IMR-90 (cell line): ENCODE measurements around the gene TTC39B. TPM values are rescaled to one million over a fixed set of nuclear protein-coding genes. Genes with fewer than 3 reads are reported as not detected.

ENCODE experiments used
- ATAC-seq: fragments of 200-7000 bp; cut with Tn5 transposase; 2 replicates; pipeline ENCODE4 v1.9.1; 2020; ENCODE audit warnings: low read depth, mild to moderate bottlenecking, moderate library complexity
- BruUV-seq: library from RNA; stranded (reverse); fragments of 400-500 nt; replicated peaks from 2 replicates; lab custom pipeline; 2021; lab: Mats Ljungman, UMichigan
- CTCF ChIA-PET: fragments of 300-600 bp; formaldehyde crosslinking; extraction: SDS; loops from one replicate; lab custom pipeline; 2021; ENCODE audit warnings: antibody characterized with exemption; lab: Yijun Ruan, JAX
- POLR2A ChIA-PET: fragments of 300-600 bp; sonication (Branson Sonifier 250); formaldehyde crosslinking; loops from one replicate; lab custom pipeline; 2022; ENCODE audit warnings: antibody characterized with exemption; ENCODE audit not compliant: unreplicated experiment; lab: Charles Lee
- DNase-seq: peaks from one replicate; pipeline ENCODE4 v3.0.0; 2013
- H2AFZ ChIP-seq: replicated peaks from 2 replicates; pipeline ENCODE3; 2013; ENCODE audit warnings: low read length, mild to moderate bottlenecking; ENCODE audit not compliant: poor library complexity
- H2AK5ac ChIP-seq: 2 replicates; pipeline ENCODE4 v1.6.1; 2013; ENCODE audit warnings: low read depth, low read length, inconsistent platforms
- H2AK9ac ChIP-seq: replicated peaks from 2 replicates; pipeline ENCODE3; 2013; ENCODE audit warnings: mild to moderate bottlenecking, low read depth, low read length, moderate library complexity; ENCODE audit not compliant: poor library complexity
- H2BK120ac ChIP-seq: 2 replicates; pipeline ENCODE4 v1.6.1; 2013; ENCODE audit warnings: low read depth, low read length, inconsistent platforms
- H2BK15ac ChIP-seq: 3 replicates; pipeline ENCODE4 v1.6.1; 2013; ENCODE audit warnings: low read depth, low read length, inconsistent platforms
- H2BK20ac ChIP-seq: 2 replicates; pipeline ENCODE4 v1.6.1; 2013; ENCODE audit warnings: low read depth, mild to moderate bottlenecking, inconsistent platforms, low read length, moderate library complexity
- H2BK5ac ChIP-seq: 2 replicates; pipeline ENCODE4 v1.6.1; 2013; ENCODE audit warnings: mild to moderate bottlenecking, low read depth, low read length, inconsistent platforms; ENCODE audit not compliant: poor library complexity, severe bottlenecking
- H3K14ac ChIP-seq: replicated peaks from 2 replicates; pipeline ENCODE4 v1.6.1; 2013; ENCODE audit warnings: low read depth, low read length, inconsistent platforms
- H3K18ac ChIP-seq: 2 replicates; pipeline ENCODE4 v1.6.1; 2013; ENCODE audit warnings: low read depth, low read length, control low read depth
- H3K23ac ChIP-seq: 2 replicates; pipeline ENCODE4 v1.6.1; 2013; ENCODE audit warnings: low read depth, low read length, inconsistent platforms
- H3K27ac ChIP-seq: 2 replicates; pipeline ENCODE4 v1.5.1; 2013; ENCODE audit warnings: mild to moderate bottlenecking, control low read depth, low read length; ENCODE audit not compliant: insufficient read depth
- H3K27me3 ChIP-seq: 2 replicates; pipeline ENCODE4 v1.6.1; 2013; ENCODE audit warnings: low read length; ENCODE audit not compliant: control insufficient read depth, insufficient read depth
- H3K36me3 ChIP-seq: 2 replicates; pipeline ENCODE4 v1.6.1; 2013; ENCODE audit warnings: low read length, mixed read lengths; ENCODE audit not compliant: control insufficient read depth, insufficient read depth
- H3K4ac ChIP-seq: 2 replicates; pipeline ENCODE4 v1.6.1; 2013; ENCODE audit warnings: low read depth, low read length, inconsistent platforms
- H3K4me1 ChIP-seq: 2 replicates; pipeline ENCODE4 v1.6.1; 2013; ENCODE audit warnings: low read length, mixed read lengths; ENCODE audit not compliant: control insufficient read depth, insufficient read depth
- H3K4me2 ChIP-seq: 2 replicates; pipeline ENCODE4 v1.6.1; 2013; ENCODE audit warnings: low read depth, mild to moderate bottlenecking, control low read depth, low read length, moderate library complexity
- H3K4me3 ChIP-seq: 2 replicates; pipeline ENCODE4 v1.5.1; 2013; ENCODE audit warnings: low read depth, mild to moderate bottlenecking, control low read depth, low read length, moderate library complexity; ENCODE audit not compliant: insufficient read depth
- H3K56ac ChIP-seq: 2 replicates; pipeline ENCODE4 v1.6.1; 2013; ENCODE audit warnings: low read length, inconsistent platforms; ENCODE audit not compliant: insufficient read depth; ENCODE audit errors: extremely low read depth
- H3K79me1 ChIP-seq, 2 experiments: 2 replicates each; pipeline ENCODE4 v1.6.1; 2013; ENCODE audit warnings: low read length in 2 of 2, inconsistent platforms in 1 of 2, low read depth in 1 of 2
- H3K9ac ChIP-seq: 2 replicates; pipeline ENCODE4 v1.6.1; 2013; ENCODE audit warnings: low read depth, low read length, control low read depth
- H3K9me1 ChIP-seq: 2 replicates; pipeline ENCODE4 v1.6.1; 2013; ENCODE audit warnings: low read length, inconsistent platforms; ENCODE audit not compliant: insufficient read depth
- H3K9me3 ChIP-seq: 2 replicates; pipeline ENCODE4 v1.6.1; 2013; ENCODE audit warnings: low read length; ENCODE audit not compliant: control insufficient read depth, insufficient read depth
- H4K20me1 ChIP-seq: 2 replicates; pipeline ENCODE4 v1.6.1; 2013; ENCODE audit warnings: low read length, inconsistent platforms; ENCODE audit not compliant: insufficient read depth
- H4K5ac ChIP-seq: 2 replicates; pipeline ENCODE4 v1.6.1; 2013; ENCODE audit warnings: mild to moderate bottlenecking, low read depth, low read length, control low read depth
- H4K8ac ChIP-seq, 2 experiments: 2 replicates each; pipeline ENCODE4 v1.6.1; 2013; ENCODE audit warnings: low read depth in 2 of 2, low read length in 2 of 2, control low read depth in 1 of 2, inconsistent platforms in 1 of 2
- H4K91ac ChIP-seq: 2 replicates; pipeline ENCODE4 v1.6.1; 2013; ENCODE audit warnings: low read depth, low read length, inconsistent platforms; ENCODE audit not compliant: insufficient read depth
- BHLHE40 ChIP-seq: fragments of 150-350 bp; IDR thresholded peaks from 2 replicates; pipeline ENCODE4 v1.6.1; 2016; ENCODE audit warnings: mild to moderate bottlenecking, low read depth, low read length
- CEBPB ChIP-seq: IDR thresholded peaks from 2 replicates; pipeline ENCODE4 v1.6.1; 2012; ENCODE audit warnings: low read depth, low read length, improper control_type of control experiment
- CHD1 ChIP-seq: IDR thresholded peaks from 2 replicates; pipeline ENCODE4 v1.6.1; 2012; ENCODE audit warnings: low read depth, low read length, improper control_type of control experiment
- MAFK ChIP-seq: IDR thresholded peaks from 2 replicates; pipeline ENCODE4 v1.6.1; 2012; ENCODE audit warnings: low read depth, low read length, improper control_type of control experiment
- MAZ ChIP-seq: IDR thresholded peaks from 2 replicates; pipeline ENCODE4 v1.6.1; 2012; ENCODE audit warnings: low read depth, mild to moderate bottlenecking, low read length, improper control_type of control experiment, moderate library complexity, borderline replicate concordance
- MXI1 ChIP-seq: IDR thresholded peaks from 2 replicates; pipeline ENCODE4 v1.6.1; 2012; ENCODE audit warnings: low read depth, mild to moderate bottlenecking, low read length, moderate library complexity, borderline replicate concordance
- POLR2A ChIP-seq: IDR thresholded peaks from 2 replicates; pipeline ENCODE4 v1.6.1; 2012; ENCODE audit warnings: mild to moderate bottlenecking, low read depth, low read length
- RAD21 ChIP-seq: IDR thresholded peaks from 2 replicates; pipeline ENCODE4 v1.6.1; 2012; ENCODE audit warnings: low read length, improper control_type of control experiment
- RCOR1 ChIP-seq: IDR thresholded peaks from 2 replicates; pipeline ENCODE4 v1.6.1; 2012; ENCODE audit warnings: mild to moderate bottlenecking, low read length, improper control_type of control experiment; ENCODE audit not compliant: insufficient replicate concordance
- RFX5 ChIP-seq: IDR thresholded peaks from 2 replicates; pipeline ENCODE4 v1.8.0; 2012; ENCODE audit warnings: low read depth, mild to moderate bottlenecking, low read length, moderate library complexity
- WGBS, 2 experiments: methylation state at CpG; one replicate each; pipeline versions ENCODE4 v1.1.5 to v1.1.7; 2013; ENCODE audit warnings: missing lambda C conversion rate in 2 of 2; ENCODE audit not compliant: insufficient read length in 1 of 2; ENCODE audit errors: extremely low coverage in 2 of 2; 5-methylcytosine and 5-hydroxymethylcytosine counted together
- dilution Hi-C: fragments of 300-500 bp; cut with HindIII; formaldehyde crosslinking; loops from one replicate; pipeline ENCODE4 v1.14.3; 2018; ENCODE audit warnings: low sequenced_read_pairs; ENCODE audit not compliant: unreplicated experiment
- in situ Hi-C: fragments of 300-500 bp; cut with MboI; formaldehyde crosslinking; loops from 3 replicates; pipeline ENCODE4 v1.14.3; 2019; ENCODE audit warnings: low sequenced_read_pairs, inconsistent platforms, mixed read lengths
- intact Hi-C: fragments of 100-400 bp; cut with micrococcal nuclease; formaldehyde crosslinking; loops from 2 replicates; pipeline ENCODE4 v1.10.0; 2022
- polyA plus RNA-seq, 3 experiments: library from polyadenylated mRNA; depleted of rRNA; stranded (reverse); fragments of >200 nt; gene quantifications; 2 replicates each; pipeline ENCODE4 v1.2.3, GENCODE V29; 2012; ENCODE audit warnings: low replicate concordance in 1 of 3
- total RNA-seq: library from RNA; depleted of rRNA; stranded (reverse); fragments of >200 nt; gene quantifications from 2 replicates; pipeline ENCODE4 v1.2.3, GENCODE V29; 2012
- TF ChIP-seq, protein P1 (sequence below): conservative IDR thresholded peaks from 2 replicates; pipeline ENCODE4 v1.5.1; 2012; ENCODE audit warnings: mild to moderate bottlenecking, low read depth, low read length, improper control_type of control experiment
- TF ChIP-seq, protein P2 (sequence below): fragments of 150-350 bp; IDR thresholded peaks from 2 replicates; pipeline ENCODE4 v1.6.1; 2016; ENCODE audit warnings: low read depth, mild to moderate bottlenecking, low read length, moderate library complexity, borderline replicate concordance

TTC39B gene
- total and polyA plus RNA-seq, 2 of the 4 experiments (the other 2 are of a cell fraction): 2.5 to 12.2 TPM

DNA sequence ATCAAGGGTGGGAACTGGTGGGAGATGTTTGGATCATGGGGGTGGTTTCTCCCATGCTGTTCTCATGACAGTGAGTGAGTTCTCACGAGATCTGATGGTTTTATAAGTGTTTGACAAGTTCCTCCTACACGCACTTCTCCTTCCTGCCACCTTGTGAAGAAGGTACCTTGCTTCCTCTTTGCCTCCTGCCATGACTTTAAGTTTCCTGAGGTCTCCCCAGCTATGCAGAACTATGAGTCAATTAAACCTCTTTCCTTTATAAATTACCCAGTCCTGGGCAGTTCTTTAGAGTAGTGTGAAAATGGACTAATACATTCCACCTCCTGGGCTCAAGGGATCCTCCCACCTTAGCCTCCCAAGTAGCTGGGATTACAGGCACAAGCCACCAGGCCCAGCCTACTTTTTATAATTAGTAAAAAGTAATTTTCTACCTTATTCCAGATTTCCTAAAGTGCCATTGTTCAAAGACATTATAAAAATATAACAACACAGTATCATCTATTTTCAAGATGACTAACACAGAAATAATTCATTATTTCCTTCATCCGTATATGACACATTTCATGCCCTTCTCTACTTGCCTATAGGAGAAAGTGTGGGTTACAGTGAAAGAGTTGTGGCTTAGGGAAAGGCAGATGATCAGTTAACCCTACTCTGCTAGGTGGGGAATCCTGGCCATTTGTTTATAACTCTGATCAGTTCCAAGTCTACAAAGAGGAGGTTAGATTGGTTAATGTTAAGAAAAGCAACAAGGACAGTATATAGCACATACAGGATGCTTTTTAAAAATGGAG is 99.9 kb downstream of the TTC39B start:
- WGBS, 2 experiments: no CpG with 5 or more reads among the region's 3 CpGs
- in situ Hi-C loops: loop anchor here (25.0 kb wide), 1 partner anchor 405 kb away; no protein-coding TSS in a partner anchor
- peaks cover 3 to 6% of the 10 kb centered on the region in 2 experiments; a peak in 2 of 4 replicates for H3K79me1 ChIP-seq
- BruUV-seq: no TSS peak
- H3K36me3 ChIP-seq: no peaks in the 10 kb centered on the region
- TF ChIP-seq MAFK: no peak
- TF ChIP-seq, protein P1, sequence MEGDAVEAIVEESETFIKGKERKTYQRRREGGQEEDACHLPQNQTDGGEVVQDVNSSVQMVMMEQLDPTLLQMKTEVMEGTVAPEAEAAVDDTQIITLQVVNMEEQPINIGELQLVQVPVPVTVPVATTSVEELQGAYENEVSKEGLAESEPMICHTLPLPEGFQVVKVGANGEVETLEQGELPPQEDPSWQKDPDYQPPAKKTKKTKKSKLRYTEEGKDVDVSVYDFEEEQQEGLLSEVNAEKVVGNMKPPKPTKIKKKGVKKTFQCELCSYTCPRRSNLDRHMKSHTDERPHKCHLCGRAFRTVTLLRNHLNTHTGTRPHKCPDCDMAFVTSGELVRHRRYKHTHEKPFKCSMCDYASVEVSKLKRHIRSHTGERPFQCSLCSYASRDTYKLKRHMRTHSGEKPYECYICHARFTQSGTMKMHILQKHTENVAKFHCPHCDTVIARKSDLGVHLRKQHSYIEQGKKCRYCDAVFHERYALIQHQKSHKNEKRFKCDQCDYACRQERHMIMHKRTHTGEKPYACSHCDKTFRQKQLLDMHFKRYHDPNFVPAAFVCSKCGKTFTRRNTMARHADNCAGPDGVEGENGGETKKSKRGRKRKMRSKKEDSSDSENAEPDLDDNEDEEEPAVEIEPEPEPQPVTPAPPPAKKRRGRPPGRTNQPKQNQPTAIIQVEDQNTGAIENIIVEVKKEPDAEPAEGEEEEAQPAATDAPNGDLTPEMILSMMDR: no peak
- no peak for TF ChIP-seq RAD21
- no peak for TF ChIP-seq BHLHE40
- TF ChIP-seq CHD1: no peak
- TF ChIP-seq MAZ: no peak
- TF ChIP-seq RFX5: no peak
- TF ChIP-seq, protein P2, sequence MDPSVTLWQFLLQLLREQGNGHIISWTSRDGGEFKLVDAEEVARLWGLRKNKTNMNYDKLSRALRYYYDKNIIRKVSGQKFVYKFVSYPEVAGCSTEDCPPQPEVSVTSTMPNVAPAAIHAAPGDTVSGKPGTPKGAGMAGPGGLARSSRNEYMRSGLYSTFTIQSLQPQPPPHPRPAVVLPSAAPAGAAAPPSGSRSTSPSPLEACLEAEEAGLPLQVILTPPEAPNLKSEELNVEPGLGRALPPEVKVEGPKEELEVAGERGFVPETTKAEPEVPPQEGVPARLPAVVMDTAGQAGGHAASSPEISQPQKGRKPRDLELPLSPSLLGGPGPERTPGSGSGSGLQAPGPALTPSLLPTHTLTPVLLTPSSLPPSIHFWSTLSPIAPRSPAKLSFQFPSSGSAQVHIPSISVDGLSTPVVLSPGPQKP: no peak
- no peak for TF ChIP-seq MXI1
- TF ChIP-seq CEBPB: no peak
- TF ChIP-seq RCOR1: no peak
- no peak for TF ChIP-seq POLR2A
- no peak overlapping the region for H2AK9ac ChIP-seq
- H2AK5ac ChIP-seq: no peak overlapping the region
- no peak for DNase-seq
- H2AFZ ChIP-seq: no peak overlapping the region
- H3K56ac ChIP-seq: no peak overlapping the region
- H3K23ac ChIP-seq: no peak overlapping the region
- no peak overlapping the region for H2BK20ac ChIP-seq
- no peak overlapping the region for H3K14ac ChIP-seq
- H3K27me3 ChIP-seq: no peaks in the 10 kb centered on the region
- no peak for ATAC-seq
- H4K5ac ChIP-seq: no peak overlapping the region
- ChIA-PET POLR2A (no interaction called here), CTCF (no interaction called here)
- no peak overlapping the region for H3K9ac ChIP-seq
- no peak overlapping the region for H3K4me2 ChIP-seq
- peaks cover 8% of the 10 kb centered on the region for H3K4me1 ChIP-seq
- H3K4me3 ChIP-seq: no peak overlapping the region
- no peak overlapping the region for H2BK120ac ChIP-seq
- intact Hi-C loops: no loop called here
- H2BK5ac ChIP-seq: no peak overlapping the region
- dilution Hi-C loops: no loop called here
- no peak overlapping the region for H3K4ac ChIP-seq
- H3K9me3 ChIP-seq: no peaks in the 10 kb centered on the region
- no peaks in the 10 kb centered on the region for H4K20me1 ChIP-seq
- no peaks in the 10 kb centered on the region for H3K9me1 ChIP-seq
- H4K8ac ChIP-seq: no peak overlapping the region
- no peak overlapping the region for H2BK15ac ChIP-seq
- H3K27ac ChIP-seq: no peak overlapping the region
- no peak overlapping the region for H4K91ac ChIP-seq
- H3K18ac ChIP-seq: no peak overlapping the region
